ENCODE data around the gene TOB1. TPM values are rescaled to one million over a fixed set of nuclear protein-coding genes. Genes with fewer than 3 reads are reported as not detected.

TOB1 gene
- total and polyA plus RNA-seq, 2 of the 4 experiments (the other 2 are of a cell fraction), result 4.3 to 9.0 TPM

- Histone ChIP-seq H3K18ac (ENCODE audit: low read depth, low read length) (peak overlapping the region; percentile 58), H4K91ac (ENCODE audit: insufficient read depth, low read depth, low read length) (peak overlapping the region; percentile 10), H2BK15ac (ENCODE audit: low read depth, low read length) (no peak overlapping the region), H3K4ac (ENCODE audit: low read depth, low read length) (peak overlapping the region; percentile 86), H2BK20ac (ENCODE audit: low read depth, low read length) (no peak overlapping the region), H3K9me3 (ENCODE audit: control insufficient read depth, insufficient read depth, low read length) (no peaks in the 10 kb centered on the region), H3K14ac (replicated peaks; ENCODE audit: low read depth, low read length) (peak overlapping the region; percentile 93), H2AFZ (replicated peaks; ENCODE audit: low read length, poor library complexity) (peak overlapping the region; percentile 82), H3K27me3 (ENCODE audit: control insufficient read depth, insufficient read depth, low read length) (no peaks in the 10 kb centered on the region), H3K9me1 (ENCODE audit: insufficient read depth, low read length) (peaks cover 6% of the 10 kb centered on the region; the same call in 1 of the 2 replicates), H3K4me1 (ENCODE audit: control insufficient read depth, insufficient read depth, low read length) (peaks cover 4% of the 10 kb centered on the region), H3K23ac (ENCODE audit: low read depth, low read length) (peak overlapping the region; percentile 60), H3K9ac (ENCODE audit: low read depth, low read length) (peak overlapping the region; percentile 58), H2AK9ac (replicated peaks; ENCODE audit: low read depth, low read length, poor library complexity) (peak overlapping the region; percentile 92), H2BK5ac (ENCODE audit: low read depth, low read length, poor library complexity, severe bottlenecking) (peak overlapping the region; percentile 78), H3K4me3 (ENCODE audit: insufficient read depth, low read depth, low read length) (peak overlapping the region; percentile 97), H3K4me2 (ENCODE audit: low read depth, low read length) (peak overlapping the region; percentile 83), H3K79me1 (ENCODE audit: low read depth in 1 of 2, low read length in 2 of 2) (peaks cover 16 to 24% of the 10 kb centered on the region in 2 experiments), H3K56ac (ENCODE audit: extremely low read depth, insufficient read depth, low read length) (peak overlapping the region; percentile 55), H3K36me3 (ENCODE audit: control insufficient read depth, insufficient read depth, low read length) (peaks cover 6% of the 10 kb centered on the region), H4K5ac (ENCODE audit: low read depth, low read length) (peak overlapping the region; percentile 19; the same call in 1 of the 2 replicates), H4K20me1 (ENCODE audit: insufficient read depth, low read length) (peaks cover 29% of the 10 kb centered on the region; the same call in 1 of the 2 replicates), H4K8ac (ENCODE audit: low read depth in 2 of 2, low read length in 2 of 2) (peak overlapping the region in 1 of 2 experiments; percentile 0; a peak in 1 of 4 replicates), H2AK5ac (ENCODE audit: low read depth, low read length) (peak overlapping the region; percentile 17; the same call in 1 of the 2 replicates), H3K27ac (ENCODE audit: insufficient read depth, low read length) (peak overlapping the region; percentile 90), H2BK120ac (ENCODE audit: low read depth, low read length) (no peak overlapping the region)
- dilution Hi-C loops (cut with HindIII; ENCODE audit: low sequenced_read_pairs, unreplicated experiment) (no loop called here), intact Hi-C loops (cut with micrococcal nuclease) (loop anchor here (2.0 to 10.0 kb wide), 3 partner anchors 37 to 250 kb away; no protein-coding TSS in a partner anchor), in situ Hi-C loops (cut with MboI; ENCODE audit: low sequenced_read_pairs) (loop anchor here (10.0 kb wide), 1 partner anchor 280 kb away; no protein-coding TSS in a partner anchor)
- WGBS, 2 experiments (ENCODE audit: extremely low coverage in 2 of 2, insufficient read length in 1 of 2), result 0% methylated on average over 12 of the region's 50 CpGs; no CpG with 5 or more reads in 1 of the 2 experiments
- POLR2A ChIA-PET (ENCODE audit: unreplicated experiment), result interaction anchor here (0.5 to 1.3 kb wide), 9 partner anchors 9 to 378 kb away, joined by 3 to 8 read pairs (median 4); no protein-coding TSS in a partner anchor
- no TSS peak for BruUV-seq (replicated peaks)
- DNase-seq (peak; percentile 24), ATAC-seq (ENCODE audit: low read depth) (no peak)
- CTCF ChIA-PET, result no interaction called here
- TF ChIP-seq CTCF (conservative IDR thresholded peaks at IDR 0.05; ENCODE audit: low read depth, low read length) (no peak), CHD1 (IDR thresholded peaks at IDR 0.05; ENCODE audit: low read depth, low read length) (no peak), SMC3 (IDR thresholded peaks at IDR 0.05; ENCODE audit: low read depth, low read length) (no peak), BHLHE40 (IDR thresholded peaks at IDR 0.05; ENCODE audit: low read depth, low read length) (no peak), USF2 (IDR thresholded peaks at IDR 0.05; ENCODE audit: low read depth, low read length) (no peak), NFE2L2 (IDR thresholded peaks at IDR 0.05; ENCODE audit: low read depth, low read length) (no peak), ELK1 (IDR thresholded peaks at IDR 0.05; ENCODE audit: borderline replicate concordance, low read depth, low read length) (no peak), RAD21 (IDR thresholded peaks at IDR 0.05; ENCODE audit: low read length) (no peak), MXI1 (IDR thresholded peaks at IDR 0.05; ENCODE audit: borderline replicate concordance, low read depth, low read length) (no peak), CEBPB (IDR thresholded peaks at IDR 0.05; ENCODE audit: low read depth, low read length) (no peak), RFX5 (IDR thresholded peaks at IDR 0.05; ENCODE audit: low read depth, low read length) (no peak), MAFK (IDR thresholded peaks at IDR 0.05; ENCODE audit: low read depth, low read length) (no peak), POLR2A (IDR thresholded peaks at IDR 0.05; ENCODE audit: low read depth, low read length) (0 out of 2 replicates have a peak, but pooled peaks have one; percentile 21)
These were observed 890 bp downstream of the TOB1 start for GRCh38 chr17:50865060-50865867.
